Measurements from ENCODE around the gene TCF25. TPM values are rescaled to one million over a fixed set of nuclear protein-coding genes. Genes with fewer than 3 reads are reported as not detected.

The TCF25 gene
- total RNA-seq, 1 experiment from 2014 or later = 79.6 TPM

DNA sequence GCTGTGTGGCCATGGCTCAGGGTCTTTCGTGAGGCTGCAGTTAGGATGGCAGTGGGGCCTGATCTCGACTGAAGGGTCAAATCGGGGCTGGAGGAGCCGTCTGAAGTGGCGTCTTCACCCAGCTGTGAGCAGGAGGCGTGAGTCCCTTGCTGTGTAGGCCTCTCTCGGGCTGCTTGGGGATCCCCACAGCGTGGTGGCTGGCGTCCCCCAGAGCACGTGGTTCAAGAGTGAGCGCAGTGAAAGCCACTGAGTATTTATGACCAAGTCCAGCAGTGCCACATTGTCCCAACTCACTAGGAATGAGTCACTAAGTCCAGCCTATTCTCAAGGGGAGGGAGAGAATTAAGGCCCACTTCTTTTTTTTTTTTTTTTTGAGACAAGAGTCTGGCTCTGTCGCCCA lies 11.7 kb upstream of the TCF25 start:
- Histone ChIP-seq H3K9me3 (ENCODE audit: low read length) (no peaks in the 10 kb centered on the region), H3K27me3 (ENCODE audit: low read length) (no peaks in the 10 kb centered on the region), H3K4me1 (ENCODE audit: insufficient read depth, low read length) (peaks cover 16% of the 10 kb centered on the region), H3K4me3 (ENCODE audit: low read length) (no peak overlapping the region), H3K9me2 (replicated peaks; ENCODE audit: low read length) (no peaks in the 10 kb centered on the region), H3K27ac (ENCODE audit: low read length) (no peak overlapping the region), H3F3A (ENCODE audit: low read length, unreplicated experiment) (no peaks in the 10 kb centered on the region), H3K79me2 (ENCODE audit: low read length) (no peaks in the 10 kb centered on the region), H2AFZ (ENCODE audit: low read length) (no peak overlapping the region), H3K9ac (ENCODE audit: low read length) (no peak overlapping the region), H3K4me2 (ENCODE audit: low read length) (no peak overlapping the region), H4K20me1 (ENCODE audit: low read length) (no peaks in the 10 kb centered on the region), H3K36me3 (ENCODE audit: low read depth, low read length) (no peaks in the 10 kb centered on the region)
- ChIA-PET CTCF (interaction anchor here (0.8 kb wide), 1 partner anchor 43 kb away, joined by 4 read pairs; no protein-coding TSS in a partner anchor), POLR2A (ENCODE audit: unreplicated experiment) (no interaction called here)
- no peak for DNase-seq
- ATAC-seq = no peak
- intact Hi-C loops (cut with micrococcal nuclease) = loop anchor here (2.0 kb wide), 2 partner anchors 43 to 69 kb away; no protein-coding TSS in a partner anchor
- TF ChIP-seq EZH2phosphoT487 (IDR thresholded peaks at IDR 0.05; ENCODE audit: borderline replicate concordance, low read length) = no peak
- TF ChIP-seq CTCF (conservative IDR thresholded peaks at IDR 0.05; ENCODE audit: low read depth, low read length) = no peak
- no peak for TF ChIP-seq EZH2 (IDR thresholded peaks at IDR 0.05; ENCODE audit: low read length, unreplicated experiment)
- BruUV-seq (replicated peaks) = no TSS peak

GRCh38 chr16:89862732-89863131 lies 10.7 kb upstream of the TCF25 start:
- H3K27me3 ChIP-seq (ENCODE audit: low read length) = no peaks in the 10 kb centered on the region

More at GRCh38 chr16:89862732-89863131, 10.7 kb upstream of the TCF25 start:
- Histone ChIP-seq H3K4me1 (ENCODE audit: insufficient read depth, low read length) (peaks cover 16% of the 10 kb centered on the region), H2AFZ (ENCODE audit: low read length) (no peak overlapping the region), H4K20me1 (ENCODE audit: low read length) (no peaks in the 10 kb centered on the region), H3K79me2 (ENCODE audit: low read length) (no peaks in the 10 kb centered on the region), H3K27ac (ENCODE audit: low read length) (no peak overlapping the region), H3K9me2 (replicated peaks; ENCODE audit: low read length) (no peaks in the 10 kb centered on the region), H3K9me3 (ENCODE audit: low read length) (no peaks in the 10 kb centered on the region), H3K4me2 (ENCODE audit: low read length) (no peak overlapping the region), H3F3A (ENCODE audit: low read length, unreplicated experiment) (no peaks in the 10 kb centered on the region), H3K4me3 (ENCODE audit: low read length) (no peak overlapping the region), H3K9ac (ENCODE audit: low read length) (no peak overlapping the region), H3K36me3 (ENCODE audit: low read depth, low read length) (0 out of 2 replicates have a peak, but pooled peaks cover under 1% of the 10 kb centered on the region)
- BruUV-seq (replicated peaks) = no TSS peak
- ATAC-seq (no peak), DNase-seq (no peak)
- POLR2A ChIA-PET (ENCODE audit: unreplicated experiment) = no interaction called here
- intact Hi-C loops (cut with micrococcal nuclease) = no loop called here
- CTCF ChIA-PET = no interaction called here
- TF ChIP-seq CTCF (conservative IDR thresholded peaks at IDR 0.05; ENCODE audit: low read depth, low read length) (no peak), EZH2 (IDR thresholded peaks at IDR 0.05; ENCODE audit: low read length, unreplicated experiment) (no peak), EZH2phosphoT487 (IDR thresholded peaks at IDR 0.05; ENCODE audit: borderline replicate concordance, low read length) (no peak)

Data from PC-3 (cell line).